Hair follicular keratinocyte (primary cell): ENCODE measurements around the gene CACNG1. TPM values are rescaled to one million over a fixed set of nuclear protein-coding genes. Genes with fewer than 3 reads are reported as not detected.

Experiments
- total RNA-seq: library from RNA; depleted of rRNA; stranded (reverse); fragments of >200 nt; gene quantifications from 2 replicates; pipeline ENCODE4 v1.2.3, GENCODE V29; 2015

The CACNG1 gene, protein sequence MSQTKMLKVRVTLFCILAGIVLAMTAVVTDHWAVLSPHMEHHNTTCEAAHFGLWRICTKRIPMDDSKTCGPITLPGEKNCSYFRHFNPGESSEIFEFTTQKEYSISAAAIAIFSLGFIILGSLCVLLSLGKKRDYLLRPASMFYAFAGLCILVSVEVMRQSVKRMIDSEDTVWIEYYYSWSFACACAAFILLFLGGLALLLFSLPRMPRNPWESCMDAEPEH
- total RNA-seq, result not detected in 2 replicates

DNA sequence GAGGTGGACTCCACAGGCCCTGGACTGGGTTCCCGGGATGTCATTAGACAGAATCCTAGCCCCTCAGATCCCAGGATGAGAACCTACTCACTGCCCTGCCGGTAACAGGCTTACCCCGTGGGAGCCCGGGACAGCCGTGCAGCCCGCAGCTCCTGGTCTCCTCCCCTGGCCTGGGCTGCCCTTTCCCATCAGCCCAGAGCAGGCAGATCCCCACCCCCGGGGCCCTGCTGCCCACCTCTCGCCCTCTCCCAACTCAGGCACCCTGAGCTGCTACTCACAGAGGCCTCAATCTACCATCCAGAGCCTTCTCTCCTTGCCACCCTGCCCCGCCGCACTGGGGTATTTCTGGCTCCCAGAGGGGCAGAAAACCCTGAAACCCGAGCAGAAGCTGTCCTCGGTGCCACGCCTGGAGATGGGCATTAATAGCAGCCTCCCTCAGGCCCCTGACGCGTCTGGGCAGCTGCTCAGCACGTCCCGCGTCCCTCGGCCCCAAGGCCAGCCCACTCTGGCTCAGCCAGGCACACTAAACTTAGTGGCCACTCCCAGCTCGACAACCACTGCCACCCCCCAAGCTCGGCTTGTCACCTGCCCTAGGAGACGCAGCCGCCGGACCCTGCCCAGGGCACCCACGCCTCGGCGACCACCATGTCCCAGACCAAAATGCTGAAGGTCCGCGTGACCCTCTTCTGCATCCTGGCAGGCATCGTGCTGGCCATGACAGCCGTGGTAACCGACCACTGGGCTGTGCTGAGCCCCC lies at the start of gene CACNG1:
TSS of gene CACNG1 (plus strand) at position 539 of the 757 bp plus-strand sequence. CDS start at position 646, 107 bp downstream.

Other genes with a start within 250 kb of the CACNG1 start
- not detected in 2 replicates for gene CACNG5, start 209.4 kb upstream of the CACNG1 start, total RNA-seq
- 0.08 TPM in 1 of 2 replicates, not detected in the other for gene CACNG4, start 79.8 kb upstream of the CACNG1 start, total RNA-seq
- gene HELZ, start 200.6 kb downstream of the CACNG1 start, total RNA-seq, result 14.8 and 21.6 TPM in 2 replicates